Type B pancreatic cell (in vitro differentiated cells): ENCODE results near the gene RTN4RL2. TPM values are rescaled to one million over a fixed set of nuclear protein-coding genes. Genes with fewer than 3 reads are reported as not detected.

Source experiments
- DNase-seq: peaks from one replicate; pipeline ENCODE4 v3.0.0; 2021; ENCODE audit warnings: mixed read lengths; ENCODE audit not compliant: unreplicated experiment; ENCODE audit errors: extremely low spot score
- H3K27ac Mint-ChIP-seq: 2 replicates; pipeline ENCODE4 v1.8.0; 2021; ENCODE audit warnings: mild to moderate bottlenecking, mixed read lengths
- H3K27me3 Mint-ChIP-seq: 2 replicates; pipeline ENCODE4 v1.8.0; 2021; ENCODE audit warnings: mixed read lengths
- H3K36me3 Mint-ChIP-seq: 2 replicates; pipeline ENCODE4 v1.8.0; 2021; ENCODE audit warnings: mixed read lengths
- H3K4me1 Mint-ChIP-seq: one replicate; pipeline ENCODE4 v1.8.0; 2021; ENCODE audit warnings: mixed read lengths; ENCODE audit not compliant: unreplicated experiment
- H3K4me3 Mint-ChIP-seq: 2 replicates; pipeline ENCODE4 v1.8.0; 2021; ENCODE audit warnings: mild to moderate bottlenecking, mixed read lengths
- H3K9me3 Mint-ChIP-seq: 2 replicates; pipeline ENCODE4 v1.8.0; 2021; ENCODE audit warnings: mixed read lengths
- CTCF ChIP-seq: fragments of 200-600 bp; sonication (generic); conservative IDR thresholded peaks from 2 replicates; pipeline ENCODE4 v1.5.0; 2021; ENCODE audit warnings: antibody characterized with exemption, mild to moderate bottlenecking
- total RNA-seq: library from RNA; stranded (reverse); gene quantifications from 2 replicates; pipeline ENCODE4 v1.2.1, GENCODE V29; 2021; ENCODE audit warnings: low replicate concordance

Gene RTN4RL2
- total RNA-seq, 1 donor from 2014 or later, result 8.6 TPM

GRCh38 chr11:57424792-57425564 lies 35.4 kb upstream of the RTN4RL2 start:
- H3K4me1 Mint-ChIP-seq, result peaks cover 28% of the 10 kb centered on the region
- DNase-seq, result no peak
- H3K36me3 Mint-ChIP-seq, result peaks cover 3% of the 10 kb centered on the region
- H3K9me3 Mint-ChIP-seq, result no peaks in the 10 kb centered on the region
- TF ChIP-seq CTCF, result no peak
- peaks cover 28% of the 10 kb centered on the region for H3K27me3 Mint-ChIP-seq
- H3K4me3 Mint-ChIP-seq, result peak overlapping the region; percentile 31
- H3K27ac Mint-ChIP-seq, result no peak overlapping the region

- peak overlapping the region; percentile 26 for H3K27ac Mint-ChIP-seq
- TF ChIP-seq CTCF, result no peak
- H3K9me3 Mint-ChIP-seq, result no peaks in the 10 kb centered on the region
- H3K36me3 Mint-ChIP-seq, result peaks cover 3% of the 10 kb centered on the region
- H3K27me3 Mint-ChIP-seq, result peaks cover 36% of the 10 kb centered on the region
- H3K4me3 Mint-ChIP-seq, result peak overlapping the region; percentile 87
- H3K4me1 Mint-ChIP-seq, result peaks cover 28% of the 10 kb centered on the region
- no peak for DNase-seq
Observed at GRCh38 chr11:57425565-57426438, 34.5 kb upstream of the RTN4RL2 start.

- Mint-ChIP-seq H3K4me3 (peak overlapping the region; percentile 87), H3K4me1 (peaks cover 28% of the 10 kb centered on the region), H3K9me3 (no peaks in the 10 kb centered on the region), H3K27ac (peak overlapping the region; percentile 26), H3K27me3 (peaks cover 36% of the 10 kb centered on the region), H3K36me3 (peaks cover 3% of the 10 kb centered on the region)
- no peak for TF ChIP-seq CTCF
- no peak for DNase-seq
Observed at GRCh38 chr11:57426439-57426928, 33.8 kb upstream of the RTN4RL2 start.

GRCh38 chr11:57426929-57427726 lies 33.2 kb upstream of the RTN4RL2 start, which contains the start of gene SLC43A3:
Gene SLC43A3 (minus strand): TSS chr11:57427121. CDS start chr11:57426172, 949 bp downstream.
- no peak for TF ChIP-seq CTCF
- H3K36me3 Mint-ChIP-seq, result peaks cover 3% of the 10 kb centered on the region
- H3K4me3 Mint-ChIP-seq, result peak within 1 kb of the TSS; percentile 87
- no peak for DNase-seq
- H3K27ac Mint-ChIP-seq, result peak within 1 kb of the TSS; percentile 70
- peaks cover 28% of the 10 kb centered on the region for H3K4me1 Mint-ChIP-seq
- H3K27me3 Mint-ChIP-seq, result peaks cover 36% of the 10 kb centered on the region
- no peaks in the 10 kb centered on the region for H3K9me3 Mint-ChIP-seq

- no peak overlapping the region for H3K27ac Mint-ChIP-seq
- H3K4me1 Mint-ChIP-seq, result peaks cover 23% of the 10 kb centered on the region
- peaks cover 3% of the 10 kb centered on the region for H3K36me3 Mint-ChIP-seq
- H3K9me3 Mint-ChIP-seq, result no peaks in the 10 kb centered on the region
- no peak for DNase-seq
- peaks cover 36% of the 10 kb centered on the region for H3K27me3 Mint-ChIP-seq
- H3K4me3 Mint-ChIP-seq, result peak overlapping the region; percentile 87
- TF ChIP-seq CTCF, result no peak
Observed at GRCh38 chr11:57427727-57428082, 32.6 kb upstream of the RTN4RL2 start.
